Measurements from ENCODE around the gene PRSS56.

The PRSS56 gene

DNA sequence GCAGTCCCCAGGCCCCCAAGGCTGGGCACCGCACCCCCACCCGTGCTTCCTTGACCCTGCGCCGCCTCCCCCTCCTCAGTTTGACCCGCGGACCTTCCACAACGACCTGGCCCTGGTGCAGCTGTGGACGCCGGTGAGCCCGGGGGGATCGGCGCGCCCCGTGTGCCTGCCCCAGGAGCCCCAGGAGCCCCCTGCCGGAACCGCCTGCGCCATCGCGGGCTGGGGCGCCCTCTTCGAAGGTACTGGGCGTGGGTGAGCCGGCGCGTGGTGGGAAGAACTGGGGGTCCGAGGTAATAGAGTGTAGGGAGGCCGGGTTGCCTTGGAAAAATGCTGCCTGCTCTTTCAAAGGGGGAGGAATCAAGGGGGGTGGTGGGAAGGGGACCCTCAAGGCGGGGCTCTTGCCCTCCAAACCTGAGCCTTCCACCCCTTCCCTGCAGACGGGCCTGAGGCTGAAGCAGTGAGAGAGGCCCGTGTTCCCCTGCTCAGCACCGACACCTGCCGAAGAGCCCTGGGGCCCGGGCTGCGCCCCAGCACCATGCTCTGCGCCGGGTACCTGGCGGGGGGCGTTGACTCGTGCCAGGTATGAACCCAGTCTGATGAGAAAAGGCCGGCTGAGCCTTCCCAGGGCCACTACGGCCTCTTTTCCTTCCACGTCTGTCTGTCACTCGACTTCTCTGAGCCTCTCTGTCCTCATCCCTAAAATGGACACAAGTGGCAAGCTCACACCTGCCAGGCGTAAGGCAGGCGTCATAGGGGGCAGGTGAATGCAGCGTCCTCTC lies 2.6 kb downstream of the PRSS56 start:
- TF ChIP-seq, protein P1, sequence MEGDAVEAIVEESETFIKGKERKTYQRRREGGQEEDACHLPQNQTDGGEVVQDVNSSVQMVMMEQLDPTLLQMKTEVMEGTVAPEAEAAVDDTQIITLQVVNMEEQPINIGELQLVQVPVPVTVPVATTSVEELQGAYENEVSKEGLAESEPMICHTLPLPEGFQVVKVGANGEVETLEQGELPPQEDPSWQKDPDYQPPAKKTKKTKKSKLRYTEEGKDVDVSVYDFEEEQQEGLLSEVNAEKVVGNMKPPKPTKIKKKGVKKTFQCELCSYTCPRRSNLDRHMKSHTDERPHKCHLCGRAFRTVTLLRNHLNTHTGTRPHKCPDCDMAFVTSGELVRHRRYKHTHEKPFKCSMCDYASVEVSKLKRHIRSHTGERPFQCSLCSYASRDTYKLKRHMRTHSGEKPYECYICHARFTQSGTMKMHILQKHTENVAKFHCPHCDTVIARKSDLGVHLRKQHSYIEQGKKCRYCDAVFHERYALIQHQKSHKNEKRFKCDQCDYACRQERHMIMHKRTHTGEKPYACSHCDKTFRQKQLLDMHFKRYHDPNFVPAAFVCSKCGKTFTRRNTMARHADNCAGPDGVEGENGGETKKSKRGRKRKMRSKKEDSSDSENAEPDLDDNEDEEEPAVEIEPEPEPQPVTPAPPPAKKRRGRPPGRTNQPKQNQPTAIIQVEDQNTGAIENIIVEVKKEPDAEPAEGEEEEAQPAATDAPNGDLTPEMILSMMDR (IDR thresholded peaks at IDR 0.05; ENCODE audit: low read length, missing control alignments): no peak
- DNase-seq (ENCODE audit: low read depth): no peak
- no peak overlapping the region for H3K4me3 ChIP-seq (replicated peaks; ENCODE audit: low read depth, low read length)

DNA sequence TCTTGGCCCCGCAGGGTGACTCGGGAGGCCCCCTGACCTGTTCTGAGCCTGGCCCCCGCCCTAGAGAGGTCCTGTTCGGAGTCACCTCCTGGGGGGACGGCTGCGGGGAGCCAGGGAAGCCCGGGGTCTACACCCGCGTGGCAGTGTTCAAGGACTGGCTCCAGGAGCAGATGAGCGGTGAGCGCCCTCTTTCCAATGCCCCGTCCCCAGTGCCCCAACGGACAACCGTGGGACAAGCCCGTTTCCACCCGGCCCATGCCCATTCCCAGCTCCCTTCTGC lies 3.2 kb downstream of the PRSS56 start:
- TF ChIP-seq, protein P1 (IDR thresholded peaks at IDR 0.05; ENCODE audit: low read length, missing control alignments): no peak
- no peak overlapping the region for H3K4me3 ChIP-seq (replicated peaks; ENCODE audit: low read depth, low read length)
- no peak for DNase-seq (ENCODE audit: low read depth)

DNA sequence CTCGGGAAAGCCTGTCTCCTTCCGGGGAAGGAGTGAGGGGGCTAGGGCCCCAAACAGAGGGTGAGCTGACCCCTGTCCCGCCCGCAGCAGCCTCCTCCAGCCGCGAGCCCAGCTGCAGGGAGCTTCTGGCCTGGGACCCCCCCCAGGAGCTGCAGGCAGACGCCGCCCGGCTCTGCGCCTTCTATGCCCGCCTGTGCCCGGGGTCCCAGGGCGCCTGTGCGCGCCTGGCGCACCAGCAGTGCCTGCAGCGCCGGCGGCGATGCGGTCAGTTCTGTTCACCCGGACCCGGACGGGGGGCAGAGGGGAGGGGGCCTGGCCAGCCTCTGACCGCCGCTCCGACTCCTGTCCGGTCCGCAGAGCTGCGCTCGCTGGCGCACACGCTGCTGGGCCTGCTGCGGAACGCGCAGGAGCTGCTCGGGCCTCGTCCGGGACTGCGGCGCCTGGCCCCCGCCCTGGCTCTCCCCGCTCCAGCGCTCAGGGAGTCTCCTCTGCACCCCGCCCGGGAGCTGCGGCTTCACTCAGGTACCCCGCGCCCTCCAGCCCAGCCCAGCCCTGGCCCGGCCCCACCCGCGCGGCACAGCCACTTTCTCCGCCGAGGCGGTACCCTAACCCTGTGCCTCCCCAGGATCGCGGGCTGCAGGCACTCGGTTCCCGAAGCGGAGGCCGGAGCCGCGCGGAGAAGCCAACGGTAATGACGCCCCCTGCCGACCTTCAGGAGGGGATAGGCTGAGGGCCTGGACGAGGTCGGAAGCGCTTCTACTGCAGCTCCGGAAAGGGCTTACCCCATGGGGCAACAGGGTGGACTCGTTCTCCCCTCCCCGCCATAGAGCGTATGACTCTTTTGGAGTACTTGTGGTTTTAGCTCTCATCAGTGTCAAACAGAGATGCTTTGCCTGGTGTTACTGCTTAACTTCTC lies 3.8 kb downstream of the PRSS56 start:
- no peak overlapping the region for H3K4me3 ChIP-seq (replicated peaks; ENCODE audit: low read depth, low read length)
- DNase-seq (ENCODE audit: low read depth): peak; percentile 24
- TF ChIP-seq, protein P1 (IDR thresholded peaks at IDR 0.05; ENCODE audit: low read length, missing control alignments): no peak

DNA sequence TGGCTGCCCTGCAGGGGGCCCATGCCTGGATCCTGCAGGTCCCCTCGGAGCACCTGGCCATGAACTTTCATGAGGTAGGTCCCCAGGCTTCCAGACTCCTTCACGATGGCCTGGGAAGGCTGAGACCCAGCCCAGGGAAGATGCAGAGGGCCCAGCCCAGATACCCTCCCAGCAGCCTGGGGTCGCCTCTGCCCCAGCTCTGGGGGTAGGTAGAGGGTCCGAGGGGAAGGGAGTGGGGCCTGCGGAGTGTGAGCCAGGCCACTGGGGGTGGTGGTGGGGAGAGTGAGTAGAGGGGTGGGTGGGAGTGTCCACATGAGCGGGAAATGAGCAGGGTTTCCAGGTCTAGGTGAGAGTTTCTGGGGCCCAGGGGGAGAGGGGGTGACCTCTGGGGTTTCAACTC lies 4.6 kb downstream of the PRSS56 start:
- no peak overlapping the region for H3K4me3 ChIP-seq (replicated peaks; ENCODE audit: low read depth, low read length)
- TF ChIP-seq, protein P1 (IDR thresholded peaks at IDR 0.05; ENCODE audit: low read length, missing control alignments): no peak
- DNase-seq (ENCODE audit: low read depth): no peak

DNA sequence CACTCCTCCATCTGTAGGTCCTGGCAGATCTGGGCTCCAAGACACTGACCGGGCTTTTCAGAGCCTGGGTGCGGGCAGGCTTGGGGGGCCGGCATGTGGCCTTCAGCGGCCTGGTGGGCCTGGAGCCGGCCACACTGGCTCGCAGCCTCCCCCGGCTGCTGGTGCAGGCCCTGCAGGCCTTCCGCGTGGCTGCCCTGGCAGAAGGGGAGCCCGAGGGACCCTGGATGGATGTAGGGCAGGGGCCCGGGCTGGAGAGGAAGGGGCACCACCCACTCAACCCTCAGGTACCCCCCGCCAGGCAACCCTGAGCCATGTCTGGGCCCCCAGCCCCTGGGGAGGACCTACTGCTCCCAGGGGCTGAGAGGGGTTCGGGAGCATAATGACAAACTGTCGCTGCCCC lies 5.0 kb downstream of the PRSS56 start:
- H3K4me3 ChIP-seq (replicated peaks; ENCODE audit: low read depth, low read length): no peak overlapping the region
- no peak for DNase-seq (ENCODE audit: low read depth)
- TF ChIP-seq, protein P1 (IDR thresholded peaks at IDR 0.05; ENCODE audit: low read length, missing control alignments): no peak

DNA sequence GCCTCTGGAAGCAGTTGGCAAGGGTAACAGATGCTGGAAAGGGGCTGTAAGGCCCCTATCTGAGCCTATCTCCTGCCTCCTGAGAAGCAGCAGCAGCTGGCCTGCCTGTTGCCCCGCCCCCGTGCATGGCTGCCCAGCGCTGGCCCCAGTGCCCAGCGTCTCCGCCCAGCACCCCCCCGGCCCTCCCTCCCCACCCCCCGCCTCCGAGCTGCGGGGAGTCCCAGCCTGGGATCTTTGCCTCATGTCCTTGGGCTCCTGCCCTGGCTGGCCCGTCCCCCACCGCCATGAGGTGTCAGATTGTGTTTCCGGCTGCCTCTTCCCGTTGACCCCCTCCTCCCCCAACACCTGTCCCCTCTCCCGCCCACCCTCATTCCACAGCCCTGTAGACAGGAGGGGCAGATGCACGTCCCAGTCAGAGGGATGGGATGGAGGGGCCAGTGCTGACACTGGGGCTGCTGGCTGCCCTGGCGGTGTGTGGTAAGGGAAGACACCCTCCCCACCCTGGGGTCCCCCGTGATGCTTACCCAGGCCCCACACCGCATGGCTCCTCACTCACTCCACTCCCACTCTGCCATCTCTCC lies 5.7 kb downstream of the PRSS56 start, which contains the start of gene CHRND:
CHRND (plus strand) TSS at position 370 of the 581 bp plus-strand sequence; CDS start at position 426, 56 bp downstream.
- no peak within 1 kb of the TSS for H3K4me3 ChIP-seq (replicated peaks; ENCODE audit: low read depth, low read length)
- TF ChIP-seq, protein P1 (IDR thresholded peaks at IDR 0.05; ENCODE audit: low read length, missing control alignments): no peak
- no peak for DNase-seq (ENCODE audit: low read depth)
